GM21717 (cell line): Measurements from ENCODE around the gene SPDYE1.
"Not testable (repeated sequence)": the region's sequence is repeated elsewhere in the genome, so short reads cannot be mapped to it uniquely, and the experiment has no call there.

ENCODE experiments used
- ATAC-seq: cut with Tn5 transposase; IDR thresholded peaks from one replicate; pipeline ENCODE4 v1.9.1; 2021; ENCODE audit warnings: mild to moderate bottlenecking, moderate library complexity; ENCODE audit not compliant: unreplicated experiment

SPDYE1 gene

GRCh38 chr7:43990829-43991228 is 6.9 kb upstream of the SPDYE1 start:
- not testable (repeated sequence) for ATAC-seq

DNA sequence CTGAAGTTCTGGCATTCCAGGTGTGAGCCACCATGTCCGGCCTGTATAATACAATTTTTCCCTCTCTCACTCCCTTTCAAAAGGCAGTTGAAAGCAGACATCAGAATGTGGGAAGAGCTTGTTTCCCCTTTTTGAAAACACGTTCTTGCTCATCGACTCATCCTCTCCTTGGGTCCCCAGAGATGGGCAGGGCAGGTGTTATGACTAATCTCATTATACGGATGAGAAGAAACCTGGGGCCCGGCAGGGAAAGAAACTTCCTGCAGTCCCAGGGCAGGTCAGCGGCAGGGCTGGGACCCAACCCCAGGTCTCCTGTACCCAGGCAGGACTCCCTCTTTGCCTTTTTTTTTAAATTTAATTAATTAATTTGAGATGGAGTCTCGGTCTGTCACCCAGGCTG is 4.8 kb upstream of the SPDYE1 start:
- ATAC-seq, result peak; percentile 92

DNA sequence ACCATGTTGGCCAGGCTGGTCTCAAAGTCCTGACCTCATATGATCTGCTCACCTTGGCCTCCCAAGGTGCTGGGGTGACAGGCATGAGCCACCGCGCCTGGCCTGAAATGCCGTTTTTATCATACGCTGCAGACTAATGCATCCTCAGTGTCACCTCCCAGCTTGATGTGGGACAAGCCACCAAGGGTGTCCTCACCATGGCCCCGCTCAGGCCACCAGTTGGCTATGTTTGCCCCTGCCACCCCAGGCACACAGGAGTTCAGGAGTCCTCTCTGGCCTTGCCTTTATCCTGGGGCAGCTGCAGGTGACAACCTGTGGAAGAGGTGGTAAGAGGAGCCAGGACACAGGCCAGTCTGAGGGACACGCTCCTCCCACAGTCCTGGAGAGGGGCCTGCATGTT is 3.0 kb upstream of the SPDYE1 start:
- not testable (repeated sequence) for ATAC-seq

- not testable (repeated sequence) for ATAC-seq
Observed at GRCh38 chr7:44012081-44012480, 14.4 kb downstream of the SPDYE1 start.

- not testable (repeated sequence) for ATAC-seq
Observed at GRCh38 chr7:44015090-44015489, 17.4 kb downstream of the SPDYE1 start.

GRCh38 chr7:44018857-44019807 is 21.4 kb downstream of the SPDYE1 start:
- ATAC-seq, result peak; percentile 83

GRCh38 chr7:44019825-44020224 is 22.1 kb downstream of the SPDYE1 start:
- ATAC-seq, result not testable (repeated sequence)

DNA sequence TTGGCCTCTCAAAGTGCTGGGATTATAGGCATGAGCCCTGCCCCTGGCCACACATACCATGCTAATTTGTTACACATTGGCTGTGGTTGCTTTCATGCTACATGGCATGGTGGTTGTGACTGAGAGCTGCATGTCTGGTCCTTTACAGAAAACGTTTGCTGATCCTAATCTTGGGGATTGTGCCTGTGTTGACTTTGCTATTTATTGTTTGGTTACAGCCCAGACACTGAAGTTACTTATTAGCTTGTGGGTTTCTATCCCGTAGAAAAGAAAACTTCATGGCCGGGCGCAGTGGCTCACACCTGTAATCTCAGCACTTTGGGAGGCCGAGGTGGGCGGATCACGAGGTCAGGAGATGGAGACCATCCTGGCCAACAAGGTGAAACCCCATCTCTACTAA is 24.4 kb downstream of the SPDYE1 start:
- ATAC-seq, result not testable (repeated sequence)

- not testable (repeated sequence) for ATAC-seq
Observed at GRCh38 chr7:44022796-44023467, 25.2 kb downstream of the SPDYE1 start.

DNA sequence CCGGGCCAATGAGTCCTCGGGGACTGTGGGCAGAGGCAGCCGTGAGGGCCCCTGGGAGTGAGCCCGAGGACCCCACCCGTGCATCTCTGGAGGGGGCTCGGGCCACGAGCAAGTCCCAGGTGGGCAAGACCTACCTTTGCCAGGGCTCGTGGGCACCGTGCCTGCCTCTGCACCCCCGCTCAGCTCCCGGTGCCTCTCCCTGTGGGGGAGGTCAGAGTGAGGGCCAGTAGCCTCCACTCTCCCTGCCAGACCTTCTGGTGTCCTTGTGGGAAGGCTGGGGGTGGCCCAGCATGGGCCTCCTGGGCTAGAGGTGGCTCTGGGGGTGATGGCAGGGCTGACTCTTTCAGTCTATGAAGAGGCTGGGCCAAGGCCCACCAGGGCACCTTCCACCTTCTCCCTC is 31.7 kb downstream of the SPDYE1 start:
- ATAC-seq, result not testable (repeated sequence)

- ATAC-seq, result not testable (repeated sequence)
Observed at GRCh38 chr7:44030029-44030428, 32.3 kb downstream of the SPDYE1 start.

DNA sequence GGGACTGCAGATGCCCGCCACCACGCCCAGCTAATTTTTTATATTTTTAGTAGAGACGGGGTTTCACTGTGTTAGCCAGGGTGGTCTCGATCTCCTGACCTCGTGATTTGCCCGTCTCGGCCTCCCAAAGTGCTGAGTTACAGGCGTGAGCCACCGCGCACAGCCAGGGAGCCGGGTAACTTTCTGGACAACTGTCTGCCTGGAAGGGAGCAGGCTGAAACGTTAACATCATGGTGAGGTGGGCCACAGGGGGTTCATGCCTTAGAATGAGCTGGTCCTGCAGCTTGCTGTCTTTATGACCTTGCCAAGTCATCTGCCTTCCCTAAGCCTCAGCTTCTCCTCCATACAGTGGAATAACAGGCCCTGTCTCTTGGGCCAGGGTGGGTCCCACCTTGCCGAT is 33.6 kb downstream of the SPDYE1 start:
- ATAC-seq, result not testable (repeated sequence)

DNA sequence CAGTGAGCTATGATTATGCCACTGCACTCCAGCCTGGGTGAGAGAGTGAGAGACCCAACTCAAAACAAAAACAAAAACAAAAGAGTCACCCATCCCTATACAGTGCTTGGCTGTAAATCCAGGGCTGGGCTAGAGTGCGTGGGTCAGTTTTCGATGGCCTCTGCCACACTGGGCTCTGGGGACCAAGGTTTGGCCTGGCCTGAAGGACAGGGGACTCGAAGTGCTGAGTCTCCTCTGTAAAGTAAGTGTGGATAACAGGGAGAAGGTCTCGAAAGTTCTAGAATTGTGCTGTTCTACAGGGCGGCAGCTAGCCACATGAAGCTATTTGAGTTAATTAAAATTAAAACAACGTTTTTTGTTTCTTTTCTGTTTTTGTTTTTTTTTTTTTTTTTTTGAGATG is 34.3 kb downstream of the SPDYE1 start:
- ATAC-seq, result not testable (repeated sequence)

DNA sequence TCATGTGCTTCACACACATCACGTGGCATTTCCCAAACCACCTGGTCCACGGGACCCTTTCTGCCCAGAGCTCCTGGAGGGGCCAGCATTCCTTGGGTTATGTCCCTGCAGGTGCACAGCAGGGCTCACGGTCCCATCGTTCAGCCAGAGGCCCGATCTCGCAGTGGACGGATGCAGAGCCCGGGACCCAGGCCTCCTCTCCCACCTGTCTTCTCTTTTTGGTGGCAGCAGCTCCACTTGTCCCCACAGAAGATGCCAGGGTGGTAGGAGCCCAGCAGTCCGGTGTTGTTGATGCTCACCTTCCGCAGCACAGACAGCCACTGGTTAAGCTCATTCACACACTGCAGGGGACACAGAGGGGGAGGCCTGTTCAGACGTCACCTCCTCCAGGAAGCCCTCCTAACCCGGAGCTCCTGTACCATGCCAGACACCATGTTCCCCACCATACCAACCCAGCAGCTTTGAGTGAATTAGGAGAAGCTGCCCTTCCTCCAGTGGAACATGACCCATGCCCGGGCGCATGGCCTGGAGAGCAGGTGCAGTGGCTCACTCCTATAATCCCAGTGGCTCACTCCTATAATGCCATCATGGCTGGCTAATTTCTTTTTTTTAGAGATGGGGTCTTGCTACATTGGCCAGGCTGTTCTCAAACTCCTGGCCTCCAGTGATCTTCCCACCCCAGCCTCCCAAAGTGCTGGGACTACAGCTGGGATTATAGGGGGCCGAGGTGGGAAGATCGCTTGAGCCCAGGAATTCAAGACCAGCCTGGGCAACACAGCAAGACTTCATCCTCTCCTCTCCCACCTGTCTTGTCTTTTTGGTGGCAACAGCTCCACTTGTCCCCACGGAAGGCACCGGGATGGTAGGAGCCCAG is 36.5 kb downstream of the SPDYE1 start:
- not testable (repeated sequence) for ATAC-seq

- ATAC-seq, result not testable (repeated sequence)
Observed at GRCh38 chr7:44036364-44036763, 38.7 kb downstream of the SPDYE1 start.

DNA sequence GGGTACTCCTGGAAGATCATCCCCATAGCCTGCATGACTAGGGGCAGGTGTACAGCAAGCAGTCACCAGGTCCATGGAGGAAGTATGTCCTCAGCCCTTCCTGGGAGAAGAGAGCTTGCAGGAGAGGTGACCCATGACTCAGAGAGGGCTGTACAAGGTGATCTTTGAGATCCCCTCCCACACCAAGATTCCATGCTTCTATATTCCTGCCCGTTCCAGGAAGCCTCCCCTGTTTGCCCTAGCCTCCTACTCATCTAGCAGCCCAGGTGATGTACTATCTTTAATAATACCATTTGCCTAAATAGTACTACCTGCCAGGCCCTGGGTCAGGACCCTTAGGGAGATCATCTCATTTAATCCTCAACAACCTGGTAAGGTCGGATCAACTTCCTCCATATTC is 40.3 kb downstream of the SPDYE1 start:
- ATAC-seq, result not testable (repeated sequence)

DNA sequence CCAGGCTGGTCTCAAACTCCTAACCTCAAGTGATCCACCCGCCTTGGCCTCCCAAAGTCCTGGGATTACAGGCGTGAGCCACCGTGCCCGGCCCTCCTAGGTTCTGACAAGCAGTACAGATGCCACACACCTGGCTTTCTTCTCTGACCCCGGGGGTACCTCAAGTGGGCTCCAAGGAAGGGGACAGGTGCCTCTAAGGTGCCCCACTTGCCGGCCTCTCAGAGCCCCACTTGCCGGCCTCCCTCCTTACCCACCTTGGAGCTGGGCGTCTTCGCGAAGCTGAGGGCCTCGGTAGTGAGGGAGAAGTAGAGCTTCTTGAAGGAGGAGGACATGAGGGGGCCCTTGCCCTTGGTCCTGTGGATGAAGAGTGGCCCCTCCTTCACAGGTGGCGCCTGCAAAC is 40.9 kb downstream of the SPDYE1 start:
- not testable (repeated sequence) for ATAC-seq

GRCh38 chr7:44038961-44039558 is 41.4 kb downstream of the SPDYE1 start:
- ATAC-seq, result peak; percentile 52

DNA sequence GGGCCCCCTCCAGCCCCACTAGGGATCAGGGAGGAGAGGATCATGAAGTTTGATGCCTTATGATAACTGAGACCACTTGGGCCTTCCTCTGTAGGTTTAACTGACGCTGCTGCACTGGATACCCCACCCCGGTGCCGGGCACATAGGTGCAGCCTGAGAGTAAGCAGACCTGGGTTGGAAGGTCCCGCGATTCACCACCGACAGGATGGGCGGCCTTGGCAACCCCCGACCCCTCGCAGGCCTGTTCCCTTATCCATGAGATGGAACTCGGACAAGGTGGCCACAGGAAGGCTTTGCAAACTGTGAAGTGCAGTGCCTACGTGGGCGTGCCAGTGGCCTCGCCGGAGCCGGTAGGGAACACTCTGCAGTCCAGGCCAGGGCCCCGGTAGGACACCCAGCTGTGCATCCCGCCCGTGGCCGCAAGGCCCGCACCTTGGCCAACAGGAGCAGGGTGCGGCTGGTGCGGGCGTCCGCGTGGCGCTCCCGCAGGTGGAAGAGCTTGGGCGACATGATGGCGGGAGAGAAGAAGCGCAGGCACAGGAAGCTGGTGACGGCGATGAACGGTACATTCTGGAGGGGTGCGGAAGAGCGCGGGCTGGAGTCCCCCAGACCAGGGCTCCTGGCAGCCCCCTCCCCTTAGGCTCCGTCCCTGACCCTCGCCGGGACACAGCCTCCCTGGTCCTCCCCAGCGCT is 42.2 kb downstream of the SPDYE1 start:
- ATAC-seq, result peak; percentile 2

DNA sequence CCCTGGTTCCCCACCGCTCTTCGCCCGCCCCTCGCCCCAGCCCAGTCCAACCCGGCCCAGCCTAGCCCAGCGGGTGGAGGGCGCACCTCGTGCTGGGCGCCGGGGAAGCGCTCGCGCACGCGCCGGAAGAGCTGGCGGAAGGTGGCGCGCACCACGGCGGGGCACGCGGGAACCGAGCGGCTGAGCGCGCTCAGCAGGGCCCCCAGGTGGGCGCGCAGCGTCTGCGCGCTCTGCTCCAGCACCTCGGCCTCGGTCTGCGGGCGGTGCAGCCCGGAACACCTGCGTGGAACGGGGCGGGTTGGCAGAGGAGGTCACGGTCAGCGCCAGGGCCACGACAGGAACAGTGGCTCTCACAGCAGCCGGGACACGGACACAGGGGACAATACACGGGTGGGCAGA is 42.8 kb downstream of the SPDYE1 start:
- peak; percentile 26 for ATAC-seq
